ENCODE data around the gene IL4R. TPM values are rescaled to one million over a fixed set of nuclear protein-coding genes. Genes with fewer than 3 reads are reported as not detected.
A peak's percentile ranks its signal among the peaks of the same experiment; 100 is the strongest.

Gene IL4R
- total and polyA plus RNA-seq, 2 of the 13 experiments (the other 11 are each of a cell fraction or from before 2014, with no cell fraction given): 15.9 to 49.6 TPM

GRCh38 chr16:27374804-27375425 lies 61.1 kb downstream of the IL4R start (continued):
- TF ChIP-seq ZNF614 (CRISPR knock-in tag; IDR thresholded peaks at IDR 0.05; ENCODE audit: borderline replicate concordance) (0 out of 2 replicates have a peak, but pooled peaks have one; percentile 31), GABPA (IDR thresholded peaks at IDR 0.05; ENCODE audit: low read depth, low read length) (peak; percentile 47), GABPA (CRISPR knock-in tag; IDR thresholded peaks at IDR 0.05; ENCODE audit: low read depth) (peak; percentile 82), ZNF501 (CRISPR knock-in tag; IDR thresholded peaks at IDR 0.05) (no peak), ATF2 (CRISPR knock-in tag; IDR thresholded peaks at IDR 0.05) (peak; percentile 28; the same call in 1 of the 2 replicates), ZBTB39 (CRISPR knock-in tag; IDR thresholded peaks at IDR 0.05) (no peak), STAG1 (CRISPR knock-in tag; IDR thresholded peaks at IDR 0.05) (peak; percentile 90), RAD51 (IDR thresholded peaks at IDR 0.05; ENCODE audit: borderline replicate concordance) (peak; percentile 93), ELF3 (CRISPR knock-in tag; IDR thresholded peaks at IDR 0.05) (peak; percentile 74), FOXK1 (CRISPR knock-in tag; IDR thresholded peaks at IDR 0.05; ENCODE audit: borderline replicate concordance, low read depth) (peak; percentile 52; the same call in 1 of the 2 replicates), ZNF136 (CRISPR knock-in tag; IDR thresholded peaks at IDR 0.05; ENCODE audit: low read depth) (peak; percentile 58; the same call in 1 of the 2 replicates), SOX6 (IDR thresholded peaks at IDR 0.05) (no peak), SOX6 (CRISPR knock-in tag; IDR thresholded peaks at IDR 0.05) (peak; percentile 51; the same call in 1 of the 2 replicates), KMT2A (CRISPR knock-in tag; IDR thresholded peaks at IDR 0.05) (peak; percentile 47; the same call in 1 of the 2 replicates), TGIF2 (CRISPR knock-in tag; IDR thresholded peaks at IDR 0.05) (peak; percentile 80; the same call in 1 of the 2 replicates), ZNF362 (CRISPR knock-in tag; IDR thresholded peaks at IDR 0.05; ENCODE audit: borderline replicate concordance) (no peak), ZNF691 (CRISPR knock-in tag; IDR thresholded peaks at IDR 0.05; ENCODE audit: borderline replicate concordance, low read depth) (peak; percentile 35; the same call in 1 of the 2 replicates), CBX5 (CRISPR knock-in tag; IDR thresholded peaks at IDR 0.05; ENCODE audit: borderline replicate concordance) (peak; percentile 51; the same call in 1 of the 2 replicates), DRAP1 (CRISPR knock-in tag; IDR thresholded peaks at IDR 0.05) (peak; percentile 68), POGZ (CRISPR knock-in tag; IDR thresholded peaks at IDR 0.05) (peak; percentile 74), SP2 (CRISPR knock-in tag; IDR thresholded peaks at IDR 0.05) (no peak), RAD21 (CRISPR knock-in tag; IDR thresholded peaks at IDR 0.05) (peak; percentile 72), TIGD3 (CRISPR knock-in tag; IDR thresholded peaks at IDR 0.05; ENCODE audit: borderline replicate concordance) (no peak), BHLHE40 (IDR thresholded peaks at IDR 0.05; ENCODE audit: low read length) (0 out of 2 replicates have a peak, but pooled peaks have one; percentile 27)

All from HepG2 (cell line).